Measurements from ENCODE around the gene PYGO2.

DNA sequence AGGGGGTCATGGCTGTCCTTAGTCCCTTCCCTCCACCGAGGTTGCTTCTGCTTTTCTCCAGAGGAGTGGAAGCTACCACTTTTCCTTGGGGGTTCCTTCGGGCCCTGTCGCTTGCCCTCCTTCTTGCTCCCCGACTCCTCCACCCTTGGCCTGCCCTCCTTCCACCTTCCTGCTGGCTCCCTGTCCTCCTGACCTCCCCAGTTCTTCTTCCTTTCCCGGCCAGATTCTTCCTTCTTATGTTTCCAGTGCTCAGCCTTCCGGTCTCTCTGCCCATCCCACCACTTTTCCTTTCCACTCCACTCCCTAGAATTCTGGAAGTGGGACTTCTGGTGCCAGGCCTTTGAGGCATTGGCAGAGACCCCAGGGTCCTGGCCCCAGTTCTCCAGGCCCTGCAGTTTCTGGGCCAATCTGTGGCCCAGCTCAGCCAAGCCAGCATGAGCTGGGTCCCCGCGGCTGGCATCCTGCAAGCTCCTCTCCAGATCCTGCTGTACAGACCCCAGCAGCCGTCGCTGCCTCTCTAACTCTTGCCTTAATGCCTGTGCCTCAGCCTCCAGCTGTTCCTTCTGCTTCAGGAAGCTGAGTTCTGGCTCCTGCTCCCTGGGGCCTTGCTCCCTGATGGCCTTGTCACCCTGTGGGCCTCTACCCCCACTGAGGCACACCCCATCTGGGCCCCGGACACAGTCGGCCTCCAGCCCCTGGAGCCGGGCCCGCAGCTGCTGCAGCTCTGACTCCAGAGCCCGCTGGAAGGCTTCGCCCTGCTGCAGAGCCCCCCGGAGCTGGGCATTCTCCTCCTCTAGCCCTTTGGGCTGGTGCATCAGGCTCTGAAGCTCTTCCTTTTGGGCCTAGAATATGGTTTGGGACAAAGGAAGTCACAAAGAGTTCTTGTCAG is 15.4 kb downstream of the PYGO2 start:
- TF ChIP-seq, protein P1, sequence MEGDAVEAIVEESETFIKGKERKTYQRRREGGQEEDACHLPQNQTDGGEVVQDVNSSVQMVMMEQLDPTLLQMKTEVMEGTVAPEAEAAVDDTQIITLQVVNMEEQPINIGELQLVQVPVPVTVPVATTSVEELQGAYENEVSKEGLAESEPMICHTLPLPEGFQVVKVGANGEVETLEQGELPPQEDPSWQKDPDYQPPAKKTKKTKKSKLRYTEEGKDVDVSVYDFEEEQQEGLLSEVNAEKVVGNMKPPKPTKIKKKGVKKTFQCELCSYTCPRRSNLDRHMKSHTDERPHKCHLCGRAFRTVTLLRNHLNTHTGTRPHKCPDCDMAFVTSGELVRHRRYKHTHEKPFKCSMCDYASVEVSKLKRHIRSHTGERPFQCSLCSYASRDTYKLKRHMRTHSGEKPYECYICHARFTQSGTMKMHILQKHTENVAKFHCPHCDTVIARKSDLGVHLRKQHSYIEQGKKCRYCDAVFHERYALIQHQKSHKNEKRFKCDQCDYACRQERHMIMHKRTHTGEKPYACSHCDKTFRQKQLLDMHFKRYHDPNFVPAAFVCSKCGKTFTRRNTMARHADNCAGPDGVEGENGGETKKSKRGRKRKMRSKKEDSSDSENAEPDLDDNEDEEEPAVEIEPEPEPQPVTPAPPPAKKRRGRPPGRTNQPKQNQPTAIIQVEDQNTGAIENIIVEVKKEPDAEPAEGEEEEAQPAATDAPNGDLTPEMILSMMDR (IDR thresholded peaks at IDR 0.05), result no peak
- TF ChIP-seq POLR2A (IDR thresholded peaks at IDR 0.05), result no peak
